Naive thymus-derived CD4-positive, alpha-beta T cell (primary cell): ENCODE measurements around the gene FBXL20. TPM values are rescaled to one million over a fixed set of nuclear protein-coding genes. Genes with fewer than 3 reads are reported as not detected.
"Not testable (repeated sequence)": the region's sequence is repeated elsewhere in the genome, so short reads cannot be mapped to it uniquely, and the experiment has no call there.

ENCODE experiments used
- ATAC-seq: fragments of 150-1000 bp; cut with Tn5 transposase; 2 replicates; pipeline ENCODE4 v1.10.0; 2021; ENCODE audit warnings: mild to moderate bottlenecking, moderate library complexity
- CTCF ChIA-PET: fragments of 350-600 bp; sonication (Branson Sonifier 250); formaldehyde crosslinking; loops from one replicate; lab custom pipeline; 2021; ENCODE audit warnings: antibody characterized with exemption; lab: Charles Lee
- POLR2A ChIA-PET: fragments of 350-600 bp; sonication (Branson Sonifier 250); formaldehyde crosslinking; loops from one replicate; lab custom pipeline; 2021; ENCODE audit warnings: antibody characterized with exemption, inconsistent platforms; lab: Charles Lee
- DNase-seq, 9 donors: peaks; one replicate each; pipeline versions ENCODE4 v3.0.0 to v3.0.0-alpha.2; 2020 to 2022; ENCODE audit warnings: mixed read lengths in 1 of 9
- H3K27ac ChIP-seq: one replicate; pipeline ENCODE4 v1.7.0; 2013; ENCODE audit warnings: mild to moderate bottlenecking, low read depth, low read length, moderate library complexity
- H3K27me3 ChIP-seq, 2 donors: one replicate each; pipeline ENCODE4 v1.7.0; 2013; ENCODE audit warnings: low read length in 2 of 2, mild to moderate bottlenecking in 2 of 2, moderate library complexity in 2 of 2; ENCODE audit not compliant: control insufficient read depth in 2 of 2, insufficient read depth in 2 of 2
- H3K36me3 ChIP-seq, 3 experiments: 1 replicate in 2 of 3; 2 replicates in 1 of 3; pipeline ENCODE4 v1.7.0; 2013; ENCODE audit warnings: low read length in 3 of 3, mild to moderate bottlenecking in 3 of 3, moderate library complexity in 1 of 3; ENCODE audit not compliant: insufficient read depth in 3 of 3, control insufficient read depth in 2 of 3
- H3K4me1 ChIP-seq, 2 donors: one replicate each; pipeline ENCODE4 v1.7.0; 2013; ENCODE audit warnings: low read length in 2 of 2, mild to moderate bottlenecking in 2 of 2, moderate library complexity in 1 of 2; ENCODE audit not compliant: control insufficient read depth in 2 of 2, insufficient read depth in 2 of 2
- H3K4me3 ChIP-seq: 2 replicates; pipeline ENCODE4 v1.7.0; 2013; ENCODE audit warnings: mild to moderate bottlenecking, low read length
- H3K9me3 ChIP-seq, 3 experiments: 1 replicate in 2 of 3; 2 replicates in 1 of 3; pipeline ENCODE4 v1.7.0; 2013; ENCODE audit warnings: low read length in 3 of 3; ENCODE audit not compliant: control insufficient read depth in 2 of 3
- H3K27ac Mint-ChIP-seq, 9 donors: one replicate each; pipeline ENCODE4 v1.8.0; 2020 to 2022; ENCODE audit warnings: mixed read lengths in 9 of 9, mild to moderate bottlenecking in 8 of 9, moderate library complexity in 5 of 9, inconsistent platforms in 2 of 9
- H3K27me3 Mint-ChIP-seq, 5 donors: one replicate each; pipeline ENCODE4 v1.8.0; 2021 to 2022; ENCODE audit warnings: mixed read lengths in 5 of 5, mild to moderate bottlenecking in 1 of 5
- H3K36me3 Mint-ChIP-seq, 5 donors: one replicate each; pipeline ENCODE4 v1.8.0; 2020 to 2022; ENCODE audit warnings: mixed read lengths in 5 of 5, mild to moderate bottlenecking in 3 of 5, inconsistent platforms in 1 of 5
- H3K4me1 Mint-ChIP-seq, 7 donors: one replicate each; pipeline ENCODE4 v1.8.0; 2020 to 2022; ENCODE audit warnings: mixed read lengths in 7 of 7, mild to moderate bottlenecking in 3 of 7, inconsistent platforms in 1 of 7
- H3K4me3 Mint-ChIP-seq, 10 donors: one replicate each; pipeline ENCODE4 v1.8.0; 2020 to 2022; ENCODE audit warnings: mild to moderate bottlenecking in 10 of 10, mixed read lengths in 10 of 10, moderate library complexity in 6 of 10, inconsistent platforms in 2 of 10
- H3K9me3 Mint-ChIP-seq, 11 donors: one replicate each; pipeline ENCODE4 v1.8.0; 2020 to 2022; ENCODE audit warnings: mixed read lengths in 11 of 11, mild to moderate bottlenecking in 4 of 11, inconsistent platforms in 1 of 11, moderate library complexity in 1 of 11
- intact Hi-C, 2 donors: fragments of 100-400 bp; cut with micrococcal nuclease; formaldehyde crosslinking; loops; one replicate each; pipeline ENCODE4 v1.15.1; 2023
- polyA plus RNA-seq, 2 donors: library from polyadenylated mRNA; unstranded; fragments of 300-500 nt; fragmentation: Illumina TruSeq; gene quantifications; one replicate each; pipeline ENCODE4 v1.2.3, GENCODE V29; 2021
- total RNA-seq, 6 experiments: library from RNA in 5 of 6; stranded (reverse) in 5 of 6; gene quantifications; 1 replicate in 5 of 6; 2 replicates in 1 of 6; pipeline ENCODE4 v1.2.3 and lab custom pipeline; 2021 to 2026

The FBXL20 gene
- total and polyA plus RNA-seq, 7 experiments from 2014 or later: 3.8 to 35.0 (median 21.9) TPM

- ATAC-seq, H3K27me3 ChIP-seq, H3K4me3 ChIP-seq, POLR2A ChIA-PET, intact Hi-C loops, H3K4me3 Mint-ChIP-seq, H3K4me1 ChIP-seq, H3K9me3 ChIP-seq, DNase-seq, H3K27ac Mint-ChIP-seq, H3K27ac ChIP-seq, H3K9me3 Mint-ChIP-seq, CTCF ChIA-PET, H3K36me3 ChIP-seq, H3K27me3 Mint-ChIP-seq: not testable (repeated sequence)
- Mint-ChIP-seq H3K36me3 (peaks cover 0 to 26% (median 9%) of the 10 kb centered on the region in 5 donors), H3K4me1 (peaks cover 0 to 17% (median 4%) of the 10 kb centered on the region in 7 donors)
These were observed 67.2 kb downstream of the FBXL20 start for GRCh38 chr17:39334008-39334744.

GRCh38 chr17:39332092-39332491 is 69.3 kb downstream of the FBXL20 start:
- Mint-ChIP-seq H3K27ac (no peak overlapping the region), H3K27me3 (no peaks in the 10 kb centered on the region), H3K4me3 (no peak overlapping the region), H3K9me3 (no peaks in the 10 kb centered on the region), H3K36me3 (peaks cover 0 to 24% (median 9%) of the 10 kb centered on the region in 5 donors), H3K4me1 (peaks cover 0 to 20% (median 4%) of the 10 kb centered on the region in 7 donors)
- Histone ChIP-seq H3K4me3 (no peak overlapping the region), H3K4me1 (no peaks in the 10 kb centered on the region), H3K27ac (no peak overlapping the region), H3K9me3 (no peaks in the 10 kb centered on the region), H3K36me3 (no peaks in the 10 kb centered on the region), H3K27me3 (no peaks in the 10 kb centered on the region)
- intact Hi-C loops: no loop called here
- ChIA-PET CTCF (no interaction called here), POLR2A (no interaction called here)
- DNase-seq (no peak), ATAC-seq (no peak)

GRCh38 chr17:39328815-39329214 is 72.6 kb downstream of the FBXL20 start:
- Histone ChIP-seq H3K4me1 (no peaks in the 10 kb centered on the region), H3K27ac (no peak overlapping the region), H3K36me3 (no peaks in the 10 kb centered on the region), H3K4me3 (no peak overlapping the region), H3K27me3 (no peaks in the 10 kb centered on the region), H3K9me3 (no peaks in the 10 kb centered on the region)
- ChIA-PET POLR2A (no interaction called here), CTCF (no interaction called here)
- no peaks in the 10 kb centered on the region for H3K27me3 Mint-ChIP-seq
- ATAC-seq: no peak
- H3K9me3 Mint-ChIP-seq: no peaks in the 10 kb centered on the region
- peak overlapping the region in 1 of 9 donors; percentile 81 for H3K27ac Mint-ChIP-seq
- no peak overlapping the region for H3K4me3 Mint-ChIP-seq
- intact Hi-C loops: no loop called here
- DNase-seq: no peak
- peaks cover 0 to 17% (median 4%) of the 10 kb centered on the region in 7 donors for H3K4me1 Mint-ChIP-seq
- H3K36me3 Mint-ChIP-seq: peaks cover 0 to 9% (median 0%) of the 10 kb centered on the region in 5 donors

- Mint-ChIP-seq H3K27me3 (no peaks in the 10 kb centered on the region), H3K27ac (no peak overlapping the region), H3K36me3 (peaks cover 0 to 4% (median 0%) of the 10 kb centered on the region in 5 donors), H3K9me3 (no peaks in the 10 kb centered on the region), H3K4me1 (peaks cover 0 to 16% (median 4%) of the 10 kb centered on the region in 7 donors), H3K4me3 (no peak overlapping the region)
- Histone ChIP-seq H3K9me3 (no peaks in the 10 kb centered on the region), H3K36me3 (no peaks in the 10 kb centered on the region), H3K4me3 (no peak overlapping the region), H3K4me1 (no peaks in the 10 kb centered on the region), H3K27ac (no peak overlapping the region), H3K27me3 (no peaks in the 10 kb centered on the region)
- intact Hi-C loops: no loop called here
- ChIA-PET POLR2A (no interaction called here), CTCF (no interaction called here)
- DNase-seq: no peak
- no peak for ATAC-seq
These were observed 74.3 kb downstream of the FBXL20 start for GRCh38 chr17:39327109-39327508.

GRCh38 chr17:39325528-39326240 is 75.7 kb downstream of the FBXL20 start:
- Histone ChIP-seq H3K27ac (no peak overlapping the region), H3K4me1 (no peaks in the 10 kb centered on the region), H3K36me3 (no peaks in the 10 kb centered on the region), H3K4me3 (no peak overlapping the region), H3K9me3 (no peaks in the 10 kb centered on the region), H3K27me3 (no peaks in the 10 kb centered on the region)
- no peaks in the 10 kb centered on the region for H3K27me3 Mint-ChIP-seq
- peaks cover 0 to 16% (median 4%) of the 10 kb centered on the region in 7 donors for H3K4me1 Mint-ChIP-seq
- H3K9me3 Mint-ChIP-seq: no peaks in the 10 kb centered on the region
- H3K4me3 Mint-ChIP-seq: no peak overlapping the region
- ChIA-PET CTCF (no interaction called here), POLR2A (no interaction called here)
- H3K36me3 Mint-ChIP-seq: peaks cover 0 to 4% (median 0%) of the 10 kb centered on the region in 5 donors
- intact Hi-C loops: no loop called here
- peak overlapping the region in 2 of 9 donors; percentile 40 to 57 for H3K27ac Mint-ChIP-seq
- ATAC-seq (peak; percentile 32), DNase-seq (no peak)

- no peaks in the 10 kb centered on the region for H3K27me3 Mint-ChIP-seq
- intact Hi-C loops: no loop called here
- H3K9me3 Mint-ChIP-seq: peaks cover 0 to 2% (median 0%) of the 10 kb centered on the region in 11 donors
- no peak overlapping the region for H3K27ac ChIP-seq
- no peaks in the 10 kb centered on the region for H3K36me3 ChIP-seq
- H3K9me3 ChIP-seq: no peaks in the 10 kb centered on the region
- peaks cover 0 to 19% (median 0%) of the 10 kb centered on the region in 5 donors for H3K36me3 Mint-ChIP-seq
- no peak for DNase-seq
- no peaks in the 10 kb centered on the region for H3K4me1 ChIP-seq
- POLR2A ChIA-PET: no interaction called here
- no peak overlapping the region for H3K4me3 ChIP-seq
- CTCF ChIA-PET: no interaction called here
- H3K4me3 Mint-ChIP-seq: no peak overlapping the region
- H3K27me3 ChIP-seq: no peaks in the 10 kb centered on the region
- no peak for ATAC-seq
- peaks cover 0 to 6% (median 0%) of the 10 kb centered on the region in 7 donors for H3K4me1 Mint-ChIP-seq
- H3K27ac Mint-ChIP-seq: no peak overlapping the region
These were observed 82.8 kb downstream of the FBXL20 start for GRCh38 chr17:39318636-39319035.
